Thyroid gland (tissue), 4 donors: ENCODE measurements around the gene TPRG1. TPM values are rescaled to one million over a fixed set of nuclear protein-coding genes. Genes with fewer than 3 reads are reported as not detected.

Experiments used
- DNase-seq, 2 donors: peaks; one replicate each; pipeline ENCODE4 v3.0.0-alpha.2; 2019
- H3K27ac ChIP-seq, 3 donors: fragments of 200-600 bp; sonication (generic); 1 replicate in 2 of 3; 2 replicates in 1 of 3; pipeline ENCODE4 v1.5.1; 2016 to 2019; ENCODE audit warnings: mild to moderate bottlenecking in 1 of 3, moderate library complexity in 1 of 3
- H3K27me3 ChIP-seq: fragments of 200-600 bp; sonication (generic); one replicate; pipeline ENCODE4 v1.5.1; 2019
- H3K36me3 ChIP-seq, 2 donors: fragments of 200-600 bp; sonication (generic); one replicate each; pipeline ENCODE4 v1.5.1; 2016 to 2019
- H3K4me1 ChIP-seq, 2 donors: fragments of 200-600 bp; sonication (generic); one replicate each; pipeline ENCODE4 v1.5.1; 2017 to 2019
- H3K4me3 ChIP-seq, 3 donors: fragments of 200-600 bp; sonication (generic); replicated peaks in 1 of 3; 1 replicate in 2 of 3; 2 replicates in 1 of 3; pipeline ENCODE4 v1.5.1; 2016; ENCODE audit warnings: mild to moderate bottlenecking in 1 of 3
- H3K9me3 ChIP-seq: fragments of 200-600 bp; sonication (generic); one replicate; pipeline ENCODE4 v1.5.1; 2017
- CTCF ChIP-seq, 6 experiments: fragments of 200-600 bp in 3 of 6; fragments of 450-650 bp in 3 of 6; sonication (generic) in 3 of 6; IDR thresholded peaks; one replicate each; pipeline ENCODE4 v1.5.1; 2016 to 2019; ENCODE audit warnings: antibody characterized with exemption in 6 of 6, mild to moderate bottlenecking in 2 of 6, inconsistent platforms in 1 of 6, moderate library complexity in 1 of 6
- POLR2A ChIP-seq, 2 donors: fragments of 450-650 bp; IDR thresholded peaks; one replicate each; pipeline ENCODE4 v1.6.1; 2017; ENCODE audit warnings: antibody characterized with exemption in 2 of 2, mild to moderate bottlenecking in 2 of 2, moderate library complexity in 1 of 2
- WGBS, 2 donors: methylation state at CpG; one replicate each; pipeline ENCODE4 v1.1.5; 2017; 5-methylcytosine and 5-hydroxymethylcytosine counted together
- intact Hi-C: fragments of 100-400 bp; cut with DNase I; formaldehyde crosslinking; loops from one replicate; pipeline ENCODE4 v1.15.1; 2023
- total RNA-seq, 4 donors: library from RNA; depleted of rRNA; stranded (reverse); fragments of >200 nt; gene quantifications; one replicate each; pipeline ENCODE4 v1.2.3, GENCODE V29; 2016

TPRG1 gene
- total RNA-seq, 4 donors from 2014 or later, result 2.0 to 10.5 (median 5.7) TPM

GRCh38 chr3:189233225-189233858 is 61.6 kb downstream of the TPRG1 start:
- H3K9me3 ChIP-seq, result no peaks in the 10 kb centered on the region
- intact Hi-C loops, result no loop called here
- H3K4me1 ChIP-seq, result no peaks in the 10 kb centered on the region
- DNase-seq, result peak; percentile 59 to 66
- H3K4me3 ChIP-seq, result no peak overlapping the region
- no peak overlapping the region for H3K27ac ChIP-seq
- TF ChIP-seq POLR2A (IDR thresholded peaks at IDR 0.05) (no peak), CTCF (IDR thresholded peaks at IDR 0.05) (peak in 5 of 6 experiments; percentile 46 to 79 (median 67))
- no peaks in the 10 kb centered on the region for H3K27me3 ChIP-seq
- WGBS, 2 donors, result 36 to 41% methylated on average over 5 of the region's 5 CpGs
- no peaks in the 10 kb centered on the region for H3K36me3 ChIP-seq

GRCh38 chr3:189235214-189235613 is 63.4 kb downstream of the TPRG1 start:
- no peak for TF ChIP-seq POLR2A (IDR thresholded peaks at IDR 0.05)
- H3K4me1 ChIP-seq, result no peaks in the 10 kb centered on the region
- no peak overlapping the region for H3K4me3 ChIP-seq
- H3K9me3 ChIP-seq, result no peaks in the 10 kb centered on the region
- DNase-seq, result no peak
- no peak overlapping the region for H3K27ac ChIP-seq
- no peaks in the 10 kb centered on the region for H3K36me3 ChIP-seq
- no peaks in the 10 kb centered on the region for H3K27me3 ChIP-seq
- 87 to 94% methylated on average over 2 of the region's 2 CpGs for WGBS, 2 donors
- intact Hi-C loops, result no loop called here

GRCh38 chr3:189236352-189236751 is 64.6 kb downstream of the TPRG1 start:
- TF ChIP-seq CTCF (IDR thresholded peaks at IDR 0.05), result no peak
- no peak for TF ChIP-seq POLR2A (IDR thresholded peaks at IDR 0.05)
- DNase-seq, result no peak
- Histone ChIP-seq H3K36me3 (no peaks in the 10 kb centered on the region), H3K4me3 (no peak overlapping the region), H3K27ac (no peak overlapping the region), H3K27me3 (no peaks in the 10 kb centered on the region), H3K9me3 (no peaks in the 10 kb centered on the region), H3K4me1 (no peaks in the 10 kb centered on the region)
- intact Hi-C loops, result no loop called here

GRCh38 chr3:189237526-189237925 is 65.8 kb downstream of the TPRG1 start:
- H3K4me3 ChIP-seq, result no peak overlapping the region
- TF ChIP-seq POLR2A (IDR thresholded peaks at IDR 0.05) (no peak), CTCF (IDR thresholded peaks at IDR 0.05) (no peak)
- no peak overlapping the region for H3K27ac ChIP-seq
- H3K36me3 ChIP-seq, result no peaks in the 10 kb centered on the region
- intact Hi-C loops, result no loop called here
- H3K4me1 ChIP-seq, result no peaks in the 10 kb centered on the region
- no peak for DNase-seq
- WGBS, 2 donors, result 81 to 82% methylated on average over 4 of the region's 4 CpGs
- H3K9me3 ChIP-seq, result no peaks in the 10 kb centered on the region
- H3K27me3 ChIP-seq, result no peaks in the 10 kb centered on the region

- intact Hi-C loops, result no loop called here
- Histone ChIP-seq H3K9me3 (no peaks in the 10 kb centered on the region), H3K27me3 (no peaks in the 10 kb centered on the region), H3K27ac (no peak overlapping the region), H3K4me1 (no peaks in the 10 kb centered on the region), H3K36me3 (no peaks in the 10 kb centered on the region), H3K4me3 (no peak overlapping the region)
- WGBS, 2 donors, result 99 to 100% methylated on average over 5 of the region's 5 CpGs
- DNase-seq, result no peak
- TF ChIP-seq POLR2A (IDR thresholded peaks at IDR 0.05), result no peak
- TF ChIP-seq CTCF (IDR thresholded peaks at IDR 0.05), result no peak
These were observed 66.3 kb downstream of the TPRG1 start for GRCh38 chr3:189238071-189238470.
